Breast epithelium (tissue), 4 donors: ENCODE measurements around the gene PRKAR1B. TPM values are rescaled to one million over a fixed set of nuclear protein-coding genes. Genes with fewer than 3 reads are reported as not detected.
"Not testable (repeated sequence)": the region's sequence is repeated elsewhere in the genome, so short reads cannot be mapped to it uniquely, and the experiment has no call there.

Source experiments
- DNase-seq, 2 donors: peaks; one replicate each; pipeline ENCODE4 v3.0.0-alpha.2; 2019; ENCODE audit warnings: low spot score in 2 of 2
- H3K27ac ChIP-seq, 2 donors: fragments of 200-600 bp; sonication (generic) in 1 of 2; one replicate each; pipeline ENCODE4 v1.5.1; 2016 to 2019; ENCODE audit warnings: mild to moderate bottlenecking in 1 of 2
- H3K27me3 ChIP-seq, 2 donors: fragments of 200-600 bp; sonication (generic) in 1 of 2; one replicate each; pipeline versions ENCODE4 v1.5.1 to v1.6.0; 2017 to 2019; ENCODE audit warnings: control low read depth in 1 of 2, mild to moderate bottlenecking in 1 of 2
- H3K36me3 ChIP-seq: fragments of 200-600 bp; one replicate; pipeline ENCODE4 v1.5.1; 2019
- H3K4me1 ChIP-seq, 2 donors: fragments of 200-600 bp; sonication (generic); one replicate each; pipeline ENCODE4 v1.5.1; 2016 to 2019; ENCODE audit warnings: control low read depth in 1 of 2
- H3K4me3 ChIP-seq, 3 donors: fragments of 200-600 bp; sonication (generic); 1 replicate in 2 of 3; 2 replicates in 1 of 3; pipeline ENCODE4 v1.5.1; 2016 to 2019; ENCODE audit warnings: mild to moderate bottlenecking in 3 of 3, moderate library complexity in 2 of 3
- H3K9me3 ChIP-seq, 2 donors: fragments of 200-600 bp; sonication (generic) in 1 of 2; one replicate each; pipeline ENCODE4 v1.5.1; 2016 to 2019; ENCODE audit warnings: control low read depth in 1 of 2
- POLR2A ChIP-seq: fragments of 450-650 bp; IDR thresholded peaks from one replicate; pipeline ENCODE4 v1.6.1; 2016; ENCODE audit warnings: antibody characterized with exemption, mild to moderate bottlenecking, moderate library complexity
- POLR2AphosphoS5 ChIP-seq, 3 donors: sonication (generic); formaldehyde crosslinking; IDR thresholded peaks; one replicate each; pipeline ENCODE4 v1.6.1; 2017; ENCODE audit warnings: antibody characterized with exemption in 3 of 3
- intact Hi-C: fragments of 100-400 bp; cut with DNase I; formaldehyde crosslinking; loops from one replicate; pipeline ENCODE4 v1.15.1; 2023; ENCODE audit warnings: low total_unique reads
- total RNA-seq, 3 donors: library from RNA; depleted of rRNA; stranded (reverse); fragments of >200 nt; gene quantifications; one replicate each; pipeline ENCODE4 v1.1.0, GENCODE V29; 2016
- TF ChIP-seq, protein P1 (sequence below), 3 donors: fragments of 450-650 bp; IDR thresholded peaks; one replicate each; pipeline ENCODE4 v1.5.1; 2016 to 2017; ENCODE audit warnings: antibody characterized with exemption in 3 of 3, mild to moderate bottlenecking in 3 of 3, moderate library complexity in 3 of 3

Gene PRKAR1B
- total RNA-seq, 3 donors from 2014 or later = 3.7 to 10.5 (median 7.9) TPM

- no peak for TF ChIP-seq POLR2A
- intact Hi-C loops = no loop called here
- Histone ChIP-seq H3K27ac (no peak overlapping the region), H3K4me3 (no peak overlapping the region), H3K27me3 (no peaks in the 10 kb centered on the region), H3K9me3 (peaks cover 11 to 14% of the 10 kb centered on the region in 2 donors), H3K4me1 (no peaks in the 10 kb centered on the region), H3K36me3 (no peaks in the 10 kb centered on the region)
- no peak for DNase-seq
Observed at GRCh38 chr7:620056-620455, 107.0 kb downstream of the PRKAR1B start.

DNA sequence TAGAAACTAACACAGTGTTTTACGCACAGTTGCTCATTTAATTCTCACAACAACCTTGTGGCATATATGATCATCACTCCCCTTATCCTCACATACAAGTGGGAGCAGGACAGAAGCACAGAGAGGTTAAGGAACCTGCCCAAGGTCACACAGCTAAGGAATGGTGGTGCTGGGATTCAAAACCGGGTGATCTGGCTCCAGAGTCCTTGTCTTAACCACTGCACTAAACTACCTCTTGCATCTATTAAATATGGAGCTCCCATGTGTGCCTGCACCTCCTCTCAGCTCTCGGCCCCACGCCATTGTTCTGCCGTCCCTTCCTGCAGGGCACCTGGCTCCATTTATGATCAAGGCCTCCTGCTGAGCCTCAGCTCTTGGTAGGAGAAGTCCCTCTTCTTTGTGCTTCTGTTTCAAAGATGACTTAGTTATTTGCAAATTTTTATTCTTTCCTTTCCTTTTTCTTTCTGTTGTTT, 107.7 kb downstream of the PRKAR1B start:
- Histone ChIP-seq H3K27me3 (no peaks in the 10 kb centered on the region), H3K36me3 (no peaks in the 10 kb centered on the region), H3K4me3 (no peak overlapping the region), H3K9me3 (peaks cover 11 to 13% of the 10 kb centered on the region in 2 donors), H3K4me1 (no peaks in the 10 kb centered on the region), H3K27ac (no peak overlapping the region)
- no peak for DNase-seq
- TF ChIP-seq, protein P1, sequence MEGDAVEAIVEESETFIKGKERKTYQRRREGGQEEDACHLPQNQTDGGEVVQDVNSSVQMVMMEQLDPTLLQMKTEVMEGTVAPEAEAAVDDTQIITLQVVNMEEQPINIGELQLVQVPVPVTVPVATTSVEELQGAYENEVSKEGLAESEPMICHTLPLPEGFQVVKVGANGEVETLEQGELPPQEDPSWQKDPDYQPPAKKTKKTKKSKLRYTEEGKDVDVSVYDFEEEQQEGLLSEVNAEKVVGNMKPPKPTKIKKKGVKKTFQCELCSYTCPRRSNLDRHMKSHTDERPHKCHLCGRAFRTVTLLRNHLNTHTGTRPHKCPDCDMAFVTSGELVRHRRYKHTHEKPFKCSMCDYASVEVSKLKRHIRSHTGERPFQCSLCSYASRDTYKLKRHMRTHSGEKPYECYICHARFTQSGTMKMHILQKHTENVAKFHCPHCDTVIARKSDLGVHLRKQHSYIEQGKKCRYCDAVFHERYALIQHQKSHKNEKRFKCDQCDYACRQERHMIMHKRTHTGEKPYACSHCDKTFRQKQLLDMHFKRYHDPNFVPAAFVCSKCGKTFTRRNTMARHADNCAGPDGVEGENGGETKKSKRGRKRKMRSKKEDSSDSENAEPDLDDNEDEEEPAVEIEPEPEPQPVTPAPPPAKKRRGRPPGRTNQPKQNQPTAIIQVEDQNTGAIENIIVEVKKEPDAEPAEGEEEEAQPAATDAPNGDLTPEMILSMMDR (IDR thresholded peaks at IDR 0.05) = no peak
- TF ChIP-seq POLR2AphosphoS5 (IDR thresholded peaks at IDR 0.05) = no peak
- no peak for TF ChIP-seq POLR2A
- intact Hi-C loops = no loop called here

DNA sequence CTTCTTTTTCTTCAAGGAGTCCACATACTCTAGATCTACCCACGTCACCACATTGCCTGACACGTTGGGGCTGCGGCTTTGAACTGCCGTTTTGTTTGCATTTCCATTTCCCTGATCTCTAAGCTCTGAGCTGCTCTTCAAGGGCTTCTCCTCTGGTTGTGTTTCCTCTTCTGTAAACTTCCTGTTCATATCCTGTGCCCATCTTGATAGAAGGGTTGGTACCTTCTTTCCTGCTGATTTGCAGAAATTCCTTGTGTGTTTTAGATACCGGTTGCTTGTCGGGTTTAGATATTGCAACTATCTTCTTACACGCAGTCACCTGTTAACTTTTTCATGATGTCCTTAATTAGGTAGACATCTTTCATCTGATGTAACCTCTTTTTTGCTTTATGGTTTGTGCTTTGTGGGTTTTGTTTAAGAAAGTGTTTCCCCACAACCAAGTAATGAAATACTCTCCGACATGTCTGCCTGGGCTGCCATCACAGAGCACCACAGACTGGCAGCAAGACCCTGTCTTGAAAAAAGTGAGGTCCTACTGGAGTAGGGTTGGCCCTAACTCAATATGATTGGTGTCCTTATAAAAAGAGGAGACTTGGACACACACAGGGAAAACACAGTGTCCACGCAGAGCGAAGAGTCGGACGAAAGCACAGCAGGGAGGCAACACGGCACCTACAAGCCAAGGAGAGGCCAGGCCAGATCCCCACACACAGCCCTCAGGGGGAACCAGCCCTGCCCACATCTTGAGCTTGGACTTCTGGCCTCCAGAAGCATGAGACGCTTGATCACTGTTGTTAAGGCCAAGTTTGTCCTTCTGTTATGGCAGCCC, 108.3 kb downstream of the PRKAR1B start:
- Histone ChIP-seq H3K27ac (no peak overlapping the region), H3K4me1 (no peaks in the 10 kb centered on the region), H3K27me3 (no peaks in the 10 kb centered on the region), H3K36me3 (no peaks in the 10 kb centered on the region), H3K9me3 (peaks cover 11 to 13% of the 10 kb centered on the region in 2 donors), H3K4me3 (no peak overlapping the region)
- DNase-seq = no peak
- intact Hi-C loops = no loop called here
- TF ChIP-seq, protein P1 (IDR thresholded peaks at IDR 0.05) = no peak
- TF ChIP-seq POLR2A (no peak), POLR2AphosphoS5 (IDR thresholded peaks at IDR 0.05) (no peak)

- no peak for DNase-seq
- peaks cover 11 to 13% of the 10 kb centered on the region in 2 donors for H3K9me3 ChIP-seq
- TF ChIP-seq, protein P1 (IDR thresholded peaks at IDR 0.05) = no peak
- TF ChIP-seq POLR2A = no peak
- no peak for TF ChIP-seq POLR2AphosphoS5 (IDR thresholded peaks at IDR 0.05)
- H3K4me1 ChIP-seq = no peaks in the 10 kb centered on the region
- no peak overlapping the region for H3K4me3 ChIP-seq
- no peaks in the 10 kb centered on the region for H3K36me3 ChIP-seq
- peak overlapping the region; percentile 17 to 29 for H3K27ac ChIP-seq
- intact Hi-C loops = no loop called here
- no peaks in the 10 kb centered on the region for H3K27me3 ChIP-seq
Observed at GRCh38 chr7:617614-618538, 109.2 kb downstream of the PRKAR1B start.

DNA sequence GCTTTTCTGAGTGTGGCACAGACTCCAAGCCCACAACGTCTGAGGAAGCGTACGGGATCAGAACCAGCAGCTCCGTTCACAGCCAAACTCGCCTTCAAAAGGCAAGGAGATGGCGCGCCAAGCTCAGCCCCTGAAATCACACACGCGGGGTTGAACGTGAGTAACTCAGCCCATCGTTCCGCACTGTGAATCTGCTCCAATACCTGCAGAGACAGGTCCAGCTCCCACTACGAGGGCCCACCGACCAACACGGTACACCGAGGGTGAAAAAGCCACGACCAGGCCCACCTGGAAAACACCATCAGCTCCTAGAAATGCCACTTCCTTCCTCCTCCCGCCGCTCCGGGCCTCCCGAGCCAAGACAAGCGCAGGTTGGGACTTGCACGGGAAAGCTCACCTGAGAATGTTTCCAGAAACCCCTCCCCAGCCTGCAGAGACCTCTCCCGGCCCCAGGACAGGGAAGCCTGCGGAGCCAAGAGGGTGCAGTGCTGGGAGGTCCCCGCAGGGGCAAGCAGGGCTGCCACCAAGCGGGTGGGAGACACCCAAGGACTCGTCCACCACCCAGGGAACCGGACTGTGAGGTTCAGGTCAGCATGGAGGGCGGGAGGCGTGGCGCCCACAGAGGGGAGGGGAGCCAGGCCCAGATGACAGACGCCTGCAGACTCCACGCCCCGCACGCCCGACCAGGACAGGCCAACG, 113.5 kb downstream of the PRKAR1B start:
- H3K4me3 ChIP-seq = peak overlapping the region in 2 of 3 donors; percentile 15
- H3K36me3 ChIP-seq = no peaks in the 10 kb centered on the region
- no peaks in the 10 kb centered on the region for H3K9me3 ChIP-seq
- no peaks in the 10 kb centered on the region for H3K27me3 ChIP-seq
- TF ChIP-seq POLR2AphosphoS5 (IDR thresholded peaks at IDR 0.05) (no peak), POLR2A (no peak)
- TF ChIP-seq, protein P1 (IDR thresholded peaks at IDR 0.05) = no peak
- H3K27ac ChIP-seq = peak overlapping the region; percentile 25
- no peaks in the 10 kb centered on the region for H3K4me1 ChIP-seq
- no peak for DNase-seq
- intact Hi-C loops = no loop called here

GRCh38 chr7:611837-612236, 115.2 kb downstream of the PRKAR1B start:
- H3K9me3 ChIP-seq, DNase-seq, H3K4me1 ChIP-seq, H3K4me3 ChIP-seq, H3K36me3 ChIP-seq, H3K27me3 ChIP-seq, intact Hi-C loops: not testable (repeated sequence)
- peak overlapping the region in 1 of 2 donors; percentile 87 for H3K27ac ChIP-seq
